ENCODE measurements around the gene ANO1.

The ANO1 gene

DNA sequence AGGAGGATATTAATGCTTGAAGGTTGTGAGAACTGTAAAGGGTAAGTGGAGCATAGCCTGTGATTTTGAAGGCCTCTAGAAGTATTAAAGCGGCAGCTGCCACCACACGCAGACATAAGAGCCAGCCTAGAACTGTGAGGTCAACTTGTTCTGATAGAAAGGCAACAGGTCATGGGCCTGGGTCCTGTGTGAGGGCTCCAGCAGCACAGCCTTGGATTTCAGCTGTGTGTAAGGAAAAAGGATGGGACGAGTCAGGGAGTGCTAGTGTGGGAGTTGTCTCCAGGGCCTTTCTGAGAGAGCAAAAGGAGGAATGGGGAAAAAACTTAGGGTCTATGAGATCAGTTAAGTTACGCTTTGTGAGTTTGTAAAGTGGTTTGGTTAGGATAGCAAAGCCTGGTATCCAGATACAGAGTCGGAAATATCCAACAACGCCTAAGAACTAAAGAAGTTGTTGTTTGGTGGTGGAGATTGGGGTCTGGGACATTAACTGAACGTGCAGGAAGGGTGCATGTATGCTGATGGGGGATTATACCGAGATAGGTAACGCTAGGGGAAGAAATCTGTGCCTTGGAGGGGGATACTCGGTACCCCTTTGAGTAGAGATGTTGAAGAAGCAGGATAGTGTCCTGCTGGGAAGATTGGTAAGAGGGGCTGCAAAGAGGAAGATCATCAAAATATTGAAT is 17.4 kb upstream of the ANO1 start:
- H3K4me3 ChIP-seq (ENCODE audit: low read length), result no peak overlapping the region
- H3K9ac ChIP-seq (ENCODE audit: low read length), result no peak overlapping the region
- H3K36me3 ChIP-seq (ENCODE audit: control insufficient read depth, insufficient read depth, low read length), result no peaks in the 10 kb centered on the region
- H3K27ac ChIP-seq (ENCODE audit: low read depth, low read length), result no peak overlapping the region
- no peaks in the 10 kb centered on the region for H3K27me3 ChIP-seq (ENCODE audit: control insufficient read depth, insufficient read depth, low read length)
- H3K4me1 ChIP-seq (ENCODE audit: control insufficient read depth, insufficient read depth, low read length), result no peaks in the 10 kb centered on the region

DNA sequence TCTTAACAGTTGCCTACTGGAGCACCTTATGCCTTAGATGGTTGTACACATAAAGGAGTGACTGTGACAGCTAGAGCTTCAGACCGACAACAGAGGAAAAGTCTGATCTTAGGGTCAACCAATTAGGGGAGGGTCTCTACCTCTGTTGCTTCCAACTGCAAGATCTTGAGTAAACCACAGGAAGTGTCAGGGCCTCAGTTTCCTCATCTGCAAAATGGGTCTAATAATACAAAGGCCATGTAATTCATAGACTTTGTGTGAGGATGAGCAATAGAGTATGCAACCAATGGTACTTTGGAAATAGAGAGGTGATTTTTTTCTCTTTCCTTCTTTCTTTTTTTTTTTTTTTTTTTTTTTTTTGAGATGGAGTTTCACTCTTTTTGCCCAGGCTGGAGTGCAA is 16.4 kb upstream of the ANO1 start:
- Histone ChIP-seq H3K27ac (ENCODE audit: low read depth, low read length) (no peak overlapping the region), H3K36me3 (ENCODE audit: control insufficient read depth, insufficient read depth, low read length) (no peaks in the 10 kb centered on the region), H3K9ac (ENCODE audit: low read length) (no peak overlapping the region), H3K27me3 (ENCODE audit: control insufficient read depth, insufficient read depth, low read length) (no peaks in the 10 kb centered on the region), H3K4me1 (ENCODE audit: control insufficient read depth, insufficient read depth, low read length) (no peaks in the 10 kb centered on the region), H3K4me3 (ENCODE audit: low read length) (no peak overlapping the region)

DNA sequence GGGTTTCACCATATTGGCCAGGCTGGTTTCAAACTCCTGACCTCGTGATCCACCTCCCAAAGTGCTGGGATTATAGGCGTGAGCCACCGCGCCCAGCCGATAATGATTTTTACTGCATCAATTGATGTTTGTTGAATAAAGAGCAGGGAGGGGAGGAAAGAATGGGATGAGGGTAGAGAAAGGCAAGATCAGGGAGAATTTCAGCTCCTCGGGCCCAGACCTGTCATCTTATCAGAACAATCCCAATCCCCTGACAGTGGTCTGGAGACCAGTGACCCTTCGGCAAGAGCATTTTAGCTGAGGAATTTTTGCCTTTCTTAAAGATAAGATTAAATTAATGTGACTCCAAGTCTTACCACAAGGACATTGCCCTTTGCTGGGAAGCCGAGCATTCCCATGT is 15.0 kb upstream of the ANO1 start:
- Histone ChIP-seq H3K9ac (ENCODE audit: low read length) (no peak overlapping the region), H3K4me1 (ENCODE audit: control insufficient read depth, insufficient read depth, low read length) (no peaks in the 10 kb centered on the region), H3K27ac (ENCODE audit: low read depth, low read length) (no peak overlapping the region), H3K27me3 (ENCODE audit: control insufficient read depth, insufficient read depth, low read length) (no peaks in the 10 kb centered on the region), H3K4me3 (ENCODE audit: low read length) (no peak overlapping the region), H3K36me3 (ENCODE audit: control insufficient read depth, insufficient read depth, low read length) (no peaks in the 10 kb centered on the region)

DNA sequence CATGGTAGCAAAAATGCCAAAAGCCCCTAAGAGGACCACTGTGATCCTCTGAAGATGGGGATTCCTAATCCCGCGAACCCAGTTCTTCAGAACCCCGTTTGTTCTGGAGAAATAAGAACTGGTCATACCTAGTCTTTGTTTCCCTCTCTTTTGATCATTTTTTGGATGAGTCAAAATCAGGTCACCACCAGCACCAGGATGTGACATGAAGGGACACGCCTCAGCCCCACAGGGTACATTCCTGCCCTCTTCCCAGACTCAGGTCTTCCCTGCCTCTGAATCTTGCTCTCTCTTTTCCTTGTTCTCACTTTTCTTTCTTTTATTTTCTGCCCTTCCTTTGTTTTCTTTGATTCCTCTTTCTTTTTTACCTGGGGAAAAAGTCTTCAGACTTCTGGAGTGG is 14.6 kb upstream of the ANO1 start:
- Histone ChIP-seq H3K4me1 (ENCODE audit: control insufficient read depth, insufficient read depth, low read length) (no peaks in the 10 kb centered on the region), H3K27me3 (ENCODE audit: control insufficient read depth, insufficient read depth, low read length) (no peaks in the 10 kb centered on the region), H3K4me3 (ENCODE audit: low read length) (no peak overlapping the region), H3K27ac (ENCODE audit: low read depth, low read length) (no peak overlapping the region), H3K9ac (ENCODE audit: low read length) (no peak overlapping the region), H3K36me3 (ENCODE audit: control insufficient read depth, insufficient read depth, low read length) (no peaks in the 10 kb centered on the region)

DNA sequence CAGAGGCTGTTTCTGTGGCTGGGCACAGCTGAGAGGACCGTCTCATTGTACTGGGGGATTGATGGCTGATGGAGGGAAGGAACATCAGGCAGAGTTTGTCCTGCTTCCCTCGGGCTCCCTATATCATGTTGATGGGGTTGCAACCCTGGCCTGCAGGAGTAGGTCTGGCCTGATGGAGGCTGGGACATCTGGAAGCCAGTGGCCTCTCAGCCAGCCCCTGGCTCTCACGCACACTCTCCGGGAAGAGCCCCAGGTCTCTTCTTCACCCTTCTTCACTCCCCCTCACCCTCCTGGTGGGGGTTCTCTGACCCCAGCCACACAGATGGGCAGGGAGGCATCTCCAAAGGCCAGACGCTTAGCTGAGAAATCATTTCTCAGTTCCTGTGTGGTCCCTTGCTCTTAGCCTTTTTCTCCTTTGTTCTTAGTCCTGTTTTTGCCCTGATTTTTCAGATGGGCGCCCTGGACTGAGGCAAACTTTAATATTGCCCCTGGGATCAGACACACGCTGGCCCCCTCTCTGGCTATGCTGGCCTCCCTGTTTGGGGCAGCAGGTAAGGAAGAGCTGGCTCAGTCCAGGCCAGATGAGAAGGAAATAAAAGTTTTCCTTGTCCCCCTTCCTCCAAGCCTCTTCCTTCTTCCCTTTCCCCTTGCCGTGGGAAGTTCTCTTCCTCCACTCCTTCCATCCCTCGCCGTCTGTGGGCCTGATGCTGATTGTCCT is 13.9 kb upstream of the ANO1 start:
- H3K27ac ChIP-seq (ENCODE audit: low read depth, low read length), result no peak overlapping the region
- no peaks in the 10 kb centered on the region for H3K27me3 ChIP-seq (ENCODE audit: control insufficient read depth, insufficient read depth, low read length)
- H3K4me1 ChIP-seq (ENCODE audit: control insufficient read depth, insufficient read depth, low read length), result no peaks in the 10 kb centered on the region
- no peak overlapping the region for H3K4me3 ChIP-seq (ENCODE audit: low read length)
- no peak overlapping the region for H3K9ac ChIP-seq (ENCODE audit: low read length)
- H3K36me3 ChIP-seq (ENCODE audit: control insufficient read depth, insufficient read depth, low read length), result no peaks in the 10 kb centered on the region

DNA sequence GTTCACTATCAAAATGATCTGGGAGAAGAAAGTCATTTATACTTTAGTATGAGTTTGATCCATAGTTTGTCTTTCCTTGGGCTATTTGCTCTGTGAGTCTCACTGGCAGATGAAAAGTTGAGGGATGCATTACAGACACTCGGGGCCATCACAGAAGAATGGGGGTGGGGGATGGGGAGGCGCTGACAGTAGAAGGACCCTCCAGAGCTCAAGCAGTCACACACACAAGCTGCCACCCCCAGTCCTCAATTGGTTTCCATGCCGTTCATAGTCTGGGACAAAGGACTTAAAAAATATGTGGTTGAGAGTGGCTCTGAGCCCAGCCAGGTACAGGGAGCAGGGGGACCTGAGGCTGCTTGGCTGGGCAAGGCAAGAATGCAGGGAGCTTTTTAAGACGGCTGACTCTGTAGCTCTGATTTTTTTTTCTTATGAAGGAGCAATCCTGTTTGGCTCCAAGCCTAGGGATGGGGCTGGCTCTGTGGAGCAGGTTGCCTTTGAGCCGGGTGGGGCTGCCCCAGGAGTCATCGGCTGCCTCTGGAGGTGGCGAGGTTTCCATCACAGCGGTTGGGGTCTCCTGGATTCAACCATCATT is 13.3 kb upstream of the ANO1 start:
- Histone ChIP-seq H3K27me3 (ENCODE audit: control insufficient read depth, insufficient read depth, low read length) (no peaks in the 10 kb centered on the region), H3K4me1 (ENCODE audit: control insufficient read depth, insufficient read depth, low read length) (no peaks in the 10 kb centered on the region), H3K9ac (ENCODE audit: low read length) (no peak overlapping the region), H3K36me3 (ENCODE audit: control insufficient read depth, insufficient read depth, low read length) (no peaks in the 10 kb centered on the region), H3K4me3 (ENCODE audit: low read length) (no peak overlapping the region), H3K27ac (ENCODE audit: low read depth, low read length) (no peak overlapping the region)

DNA sequence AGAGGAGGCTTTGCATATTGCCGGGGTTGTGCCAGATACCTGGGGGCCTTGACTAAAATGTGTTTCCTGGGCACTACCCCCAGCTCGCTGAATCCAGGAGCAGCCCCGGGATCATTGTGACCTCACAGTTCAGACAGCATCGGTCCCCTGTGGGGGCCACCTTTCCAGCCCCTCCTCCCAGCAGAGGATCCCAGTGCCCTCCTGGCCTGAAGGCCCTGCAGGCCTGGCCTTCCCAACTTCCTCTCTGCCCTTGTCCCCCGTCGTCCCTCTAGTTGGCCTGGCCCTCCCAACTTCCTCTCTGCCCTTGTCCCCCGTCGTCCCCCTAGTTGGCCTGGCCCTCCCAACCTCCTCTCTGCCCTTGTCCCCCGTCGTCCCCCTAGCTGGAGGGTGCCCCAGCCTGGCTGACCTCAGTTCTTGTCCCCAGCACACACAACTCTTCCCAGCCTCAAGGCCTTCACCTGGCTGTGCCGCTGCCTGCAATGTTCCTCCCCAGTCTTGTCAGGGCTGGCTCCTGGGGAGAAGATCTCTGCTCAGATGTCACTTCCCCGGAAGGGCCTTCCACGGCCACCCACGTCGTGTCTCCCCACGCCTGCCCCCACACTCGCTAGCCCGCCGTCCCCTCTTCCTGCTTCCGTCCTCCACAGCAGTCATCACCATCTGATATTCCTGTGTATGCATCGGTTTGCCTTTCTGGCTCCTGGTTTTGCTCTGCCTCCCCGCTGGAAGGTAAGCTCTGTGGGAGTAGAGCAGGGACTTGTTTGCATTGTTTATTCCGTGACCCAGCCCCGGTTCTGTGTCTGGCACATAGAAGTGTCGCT is 12.6 kb upstream of the ANO1 start:
- H3K36me3 ChIP-seq (ENCODE audit: control insufficient read depth, insufficient read depth, low read length), result no peaks in the 10 kb centered on the region
- no peak overlapping the region for H3K27ac ChIP-seq (ENCODE audit: low read depth, low read length)
- no peak overlapping the region for H3K9ac ChIP-seq (ENCODE audit: low read length)
- H3K4me3 ChIP-seq (ENCODE audit: low read length), result no peak overlapping the region
- H3K4me1 ChIP-seq (ENCODE audit: control insufficient read depth, insufficient read depth, low read length), result no peaks in the 10 kb centered on the region
- H3K27me3 ChIP-seq (ENCODE audit: control insufficient read depth, insufficient read depth, low read length), result no peaks in the 10 kb centered on the region

DNA sequence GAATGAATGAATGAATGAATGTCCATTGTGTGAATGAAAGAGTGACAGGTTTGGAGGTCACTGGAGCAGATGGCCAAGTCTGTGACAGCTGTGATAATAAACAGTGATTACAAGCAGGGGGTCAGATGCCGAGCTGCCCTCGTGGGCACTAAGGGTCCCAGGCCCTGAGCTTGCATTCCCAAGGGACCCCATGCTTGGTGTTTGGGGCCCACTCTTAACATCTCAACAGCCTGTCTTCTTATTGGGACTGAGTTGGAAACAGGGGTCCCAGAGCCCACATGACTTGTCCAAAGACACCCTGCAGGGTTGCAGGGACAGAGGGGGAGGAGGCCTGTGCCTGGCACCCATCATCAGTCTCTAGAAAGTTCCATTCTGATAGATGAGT is 12.0 kb upstream of the ANO1 start:
- Histone ChIP-seq H3K4me1 (ENCODE audit: control insufficient read depth, insufficient read depth, low read length) (no peaks in the 10 kb centered on the region), H3K27ac (ENCODE audit: low read depth, low read length) (no peak overlapping the region), H3K36me3 (ENCODE audit: control insufficient read depth, insufficient read depth, low read length) (no peaks in the 10 kb centered on the region), H3K9ac (ENCODE audit: low read length) (no peak overlapping the region), H3K4me3 (ENCODE audit: low read length) (no peak overlapping the region), H3K27me3 (ENCODE audit: control insufficient read depth, insufficient read depth, low read length) (no peaks in the 10 kb centered on the region)

DNA sequence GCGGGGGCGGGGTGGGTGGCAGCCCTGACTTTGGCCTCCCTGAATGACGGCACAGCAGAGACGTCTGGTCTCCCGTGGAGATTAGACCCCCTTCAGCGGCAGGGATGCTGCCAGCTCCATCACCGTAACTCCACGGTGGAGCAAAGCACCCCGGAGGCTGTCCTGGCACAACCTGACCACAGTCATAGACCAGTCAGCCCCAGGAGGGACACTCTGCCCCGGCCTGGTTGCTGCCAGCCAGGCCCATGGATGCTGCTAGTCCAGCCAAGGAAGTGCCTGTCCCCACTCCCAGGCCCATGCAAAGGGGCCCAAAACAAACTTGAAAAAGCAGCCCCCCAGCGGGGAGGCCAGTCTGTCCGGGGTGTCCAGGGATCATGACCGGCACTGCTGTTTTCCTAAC is 11.5 kb upstream of the ANO1 start:
- Histone ChIP-seq H3K4me1 (ENCODE audit: control insufficient read depth, insufficient read depth, low read length) (no peaks in the 10 kb centered on the region), H3K9ac (ENCODE audit: low read length) (no peak overlapping the region), H3K27me3 (ENCODE audit: control insufficient read depth, insufficient read depth, low read length) (no peaks in the 10 kb centered on the region), H3K36me3 (ENCODE audit: control insufficient read depth, insufficient read depth, low read length) (no peaks in the 10 kb centered on the region), H3K4me3 (ENCODE audit: low read length) (no peak overlapping the region), H3K27ac (ENCODE audit: low read depth, low read length) (no peak overlapping the region)

DNA sequence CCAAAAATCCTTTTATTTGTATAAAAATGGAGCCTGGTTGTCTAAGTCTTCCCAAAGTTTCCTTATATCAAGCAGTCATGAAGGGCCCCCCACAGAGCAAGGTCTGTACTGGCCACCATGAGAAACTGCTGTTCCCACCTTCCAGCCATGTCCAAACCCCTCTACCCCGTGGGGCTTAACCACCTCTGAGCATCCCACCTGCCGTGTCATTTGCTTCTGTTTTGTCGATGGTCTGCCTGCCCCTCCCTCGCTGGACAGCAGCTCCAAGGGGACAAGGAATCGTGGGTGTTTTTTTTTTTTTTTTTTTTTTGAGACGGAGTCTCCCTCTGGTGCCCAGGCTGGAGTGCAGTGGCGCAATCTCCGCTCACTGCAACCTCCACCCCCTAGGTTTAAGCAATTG is 11.1 kb upstream of the ANO1 start:
- Histone ChIP-seq H3K4me1 (ENCODE audit: control insufficient read depth, insufficient read depth, low read length) (no peaks in the 10 kb centered on the region), H3K27me3 (ENCODE audit: control insufficient read depth, insufficient read depth, low read length) (no peaks in the 10 kb centered on the region), H3K36me3 (ENCODE audit: control insufficient read depth, insufficient read depth, low read length) (no peaks in the 10 kb centered on the region), H3K4me3 (ENCODE audit: low read length) (no peak overlapping the region), H3K9ac (ENCODE audit: low read length) (no peak overlapping the region), H3K27ac (ENCODE audit: low read depth, low read length) (no peak overlapping the region)

DNA sequence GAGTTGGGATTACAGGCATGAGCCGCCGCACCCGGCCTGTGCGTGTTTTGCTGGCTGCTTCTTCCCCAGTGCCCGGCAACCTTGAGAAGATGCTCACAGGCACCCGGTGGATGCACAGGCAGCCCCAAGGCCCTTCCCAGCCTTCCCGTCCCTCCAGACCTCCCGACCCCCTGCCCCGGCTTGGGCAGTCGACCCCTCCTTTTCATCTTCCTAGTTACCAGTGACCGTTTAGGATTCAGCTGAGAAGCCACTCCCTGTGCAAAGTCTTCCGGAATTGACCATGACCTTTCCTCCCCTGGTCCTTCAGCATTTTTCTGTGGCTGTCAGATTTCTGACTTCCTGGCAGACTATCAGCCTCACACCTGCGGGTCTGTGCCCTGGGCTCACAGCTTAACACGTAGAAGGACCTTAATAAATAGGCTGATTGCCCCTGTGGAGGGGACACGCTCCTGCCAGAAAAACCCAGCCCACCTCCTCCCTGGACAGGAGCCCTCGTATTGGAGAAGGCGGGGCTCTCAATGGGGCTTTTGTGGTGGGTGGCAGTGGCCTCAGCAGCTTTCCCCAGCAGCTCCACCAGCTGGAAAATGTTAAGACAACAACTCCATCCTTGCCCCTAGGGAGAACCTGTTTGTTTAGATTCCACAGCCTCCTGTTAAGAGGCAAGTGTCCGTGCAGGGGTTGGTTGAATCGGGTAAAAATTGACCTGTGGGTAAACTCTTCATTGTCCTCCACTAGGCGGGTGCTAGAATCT is 10.4 kb upstream of the ANO1 start:
- no peaks in the 10 kb centered on the region for H3K27me3 ChIP-seq (ENCODE audit: control insufficient read depth, insufficient read depth, low read length)
- H3K9ac ChIP-seq (ENCODE audit: low read length), result no peak overlapping the region

DNA sequence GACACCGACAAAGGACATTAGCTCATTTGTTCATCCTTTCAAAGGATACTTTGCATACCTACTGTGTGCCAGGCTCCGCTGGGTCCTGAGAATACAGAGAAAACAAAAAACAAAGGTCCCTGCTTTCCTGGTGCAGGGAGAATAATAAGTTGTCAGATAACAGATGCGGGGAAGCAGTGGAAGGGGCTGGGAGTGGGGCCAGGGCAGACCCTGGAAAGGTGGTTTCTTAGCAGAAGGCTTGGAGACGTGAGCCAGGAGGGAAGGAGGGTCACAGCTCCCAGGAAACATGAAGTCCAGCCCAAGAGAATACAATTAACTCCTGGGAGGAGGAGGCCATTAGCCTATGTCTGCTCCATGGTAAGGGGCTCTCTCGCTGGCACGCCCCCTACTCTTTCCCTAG is 9.8 kb upstream of the ANO1 start:
- Histone ChIP-seq H3K36me3 (ENCODE audit: control insufficient read depth, insufficient read depth, low read length) (no peaks in the 10 kb centered on the region), H3K27me3 (ENCODE audit: control insufficient read depth, insufficient read depth, low read length) (peaks cover 2% of the 10 kb centered on the region), H3K4me3 (ENCODE audit: low read length) (no peak overlapping the region), H3K4me1 (ENCODE audit: control insufficient read depth, insufficient read depth, low read length) (no peaks in the 10 kb centered on the region), H3K27ac (ENCODE audit: low read depth, low read length) (no peak overlapping the region), H3K9ac (ENCODE audit: low read length) (no peak overlapping the region)

More for the DNA sequence above, 10.4 kb upstream of the ANO1 start:
- no peaks in the 10 kb centered on the region for H3K36me3 ChIP-seq (ENCODE audit: control insufficient read depth, insufficient read depth, low read length)
- no peak overlapping the region for H3K4me3 ChIP-seq (ENCODE audit: low read length)
- H3K27ac ChIP-seq (ENCODE audit: low read depth, low read length), result no peak overlapping the region
- no peaks in the 10 kb centered on the region for H3K4me1 ChIP-seq (ENCODE audit: control insufficient read depth, insufficient read depth, low read length)

Measured in rectal smooth muscle tissue (tissue), 1 donor.